ENCODE data around the gene GPR62.
"Not testable (repeated sequence)": the region's sequence is repeated elsewhere in the genome, so short reads cannot be mapped to it uniquely, and the experiment has no call there.

Gene GPR62, protein sequence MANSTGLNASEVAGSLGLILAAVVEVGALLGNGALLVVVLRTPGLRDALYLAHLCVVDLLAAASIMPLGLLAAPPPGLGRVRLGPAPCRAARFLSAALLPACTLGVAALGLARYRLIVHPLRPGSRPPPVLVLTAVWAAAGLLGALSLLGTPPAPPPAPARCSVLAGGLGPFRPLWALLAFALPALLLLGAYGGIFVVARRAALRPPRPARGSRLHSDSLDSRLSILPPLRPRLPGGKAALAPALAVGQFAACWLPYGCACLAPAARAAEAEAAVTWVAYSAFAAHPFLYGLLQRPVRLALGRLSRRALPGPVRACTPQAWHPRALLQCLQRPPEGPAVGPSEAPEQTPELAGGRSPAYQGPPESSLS

DNA sequence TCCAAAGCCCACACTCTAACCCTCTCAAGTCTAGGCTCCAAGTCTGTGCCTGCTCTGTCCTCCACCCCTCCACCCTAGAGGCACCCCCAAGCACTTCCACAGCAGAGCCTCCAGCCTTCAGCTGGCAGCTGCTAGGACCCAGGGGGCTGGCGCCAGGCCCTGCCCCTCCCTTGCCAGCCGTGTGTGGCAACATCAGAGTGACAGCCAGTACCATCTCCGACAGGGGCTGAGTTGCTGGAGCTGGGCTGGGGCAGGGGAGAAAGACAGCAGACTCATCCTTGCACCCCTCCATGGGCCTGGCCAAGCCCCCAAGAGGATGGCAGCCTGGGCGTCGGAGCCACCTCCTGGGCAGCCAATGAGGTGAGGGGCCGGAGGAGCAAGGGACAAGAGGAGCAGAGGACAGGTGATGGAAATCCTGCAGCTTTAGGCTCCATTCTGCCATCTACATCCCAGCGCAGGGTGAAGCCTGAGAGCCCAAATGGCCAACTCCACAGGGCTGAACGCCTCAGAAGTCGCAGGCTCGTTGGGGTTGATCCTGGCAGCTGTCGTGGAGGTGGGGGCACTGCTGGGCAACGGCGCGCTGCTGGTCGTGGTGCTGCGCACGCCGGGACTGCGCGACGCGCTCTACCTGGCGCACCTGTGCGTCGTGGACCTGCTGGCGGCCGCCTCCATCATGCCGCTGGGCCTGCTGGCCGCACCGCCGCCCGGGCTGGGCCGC lies at the start of gene GPR62:
Gene GPR62 (plus strand): TSS at position 207 of the 718 bp plus-strand sequence. CDS start 272 bp downstream, at position 479.
- DNase-seq (ENCODE audit: low spot score), result peak; percentile 54

DNA sequence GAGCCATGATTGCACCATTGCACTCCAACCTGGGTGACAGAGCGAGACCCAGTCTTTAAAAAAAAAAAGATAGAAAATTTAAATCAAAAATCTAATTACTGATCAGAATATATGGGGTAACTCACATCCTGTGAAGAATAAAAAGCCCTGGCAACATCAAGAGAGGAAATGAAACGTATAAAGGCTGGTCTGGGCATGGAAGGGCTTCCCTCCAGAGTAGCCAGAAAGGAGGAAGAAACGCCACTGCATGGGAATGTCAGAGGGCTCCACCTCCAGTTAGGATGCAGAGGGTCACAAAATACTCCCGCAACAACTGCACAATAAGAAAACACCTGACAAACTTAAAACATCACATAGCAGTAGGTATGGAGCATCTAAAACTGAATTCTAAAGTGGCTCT lies 47.2 kb upstream of the GPR62 start:
- DNase-seq (ENCODE audit: low spot score), result no peak

DNA sequence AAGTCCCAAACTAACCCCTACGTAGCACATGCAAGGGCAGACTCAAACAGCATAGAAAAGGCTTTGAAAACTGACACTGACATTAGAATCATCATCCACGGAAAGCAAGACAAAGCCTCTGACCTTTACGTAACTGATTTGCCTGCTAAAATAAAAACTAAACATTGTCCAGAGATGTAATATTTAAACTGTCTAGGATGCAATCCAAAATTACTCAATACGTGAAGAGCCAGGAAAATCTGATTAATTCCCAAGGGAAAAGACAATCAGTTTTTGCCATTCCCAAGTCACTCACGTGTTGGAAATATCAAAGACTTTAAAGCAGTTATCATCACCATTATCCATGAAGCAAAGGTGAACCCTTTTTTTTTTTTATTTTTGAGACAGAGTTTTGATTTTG lies 38.8 kb upstream of the GPR62 start:
- DNase-seq (ENCODE audit: low spot score), result no peak

DNA sequence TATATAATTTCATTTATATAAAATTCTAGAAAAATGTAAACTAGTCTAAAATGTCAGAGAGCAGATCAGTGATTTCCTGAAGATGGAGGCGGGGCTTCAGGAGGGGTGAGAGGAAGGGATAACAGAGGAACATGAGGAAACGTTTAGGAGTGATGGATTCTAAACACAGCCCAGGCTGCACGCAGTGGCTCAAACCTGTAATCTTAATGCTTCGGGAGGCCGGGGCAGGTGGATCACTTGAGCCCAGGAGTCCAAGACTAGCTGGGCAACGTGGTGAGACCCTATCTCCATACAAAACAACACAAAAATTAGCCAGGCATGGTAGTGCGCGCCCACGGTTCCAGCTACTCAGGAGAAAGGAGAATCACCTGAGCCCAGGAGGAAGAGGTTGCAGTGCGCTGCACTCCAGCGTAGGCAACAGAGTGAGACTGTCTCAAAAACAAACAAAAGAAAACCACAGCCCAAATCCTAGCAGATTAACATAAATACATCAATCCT lies 34.1 kb upstream of the GPR62 start:
- no peak for DNase-seq (ENCODE audit: low spot score)

DNA sequence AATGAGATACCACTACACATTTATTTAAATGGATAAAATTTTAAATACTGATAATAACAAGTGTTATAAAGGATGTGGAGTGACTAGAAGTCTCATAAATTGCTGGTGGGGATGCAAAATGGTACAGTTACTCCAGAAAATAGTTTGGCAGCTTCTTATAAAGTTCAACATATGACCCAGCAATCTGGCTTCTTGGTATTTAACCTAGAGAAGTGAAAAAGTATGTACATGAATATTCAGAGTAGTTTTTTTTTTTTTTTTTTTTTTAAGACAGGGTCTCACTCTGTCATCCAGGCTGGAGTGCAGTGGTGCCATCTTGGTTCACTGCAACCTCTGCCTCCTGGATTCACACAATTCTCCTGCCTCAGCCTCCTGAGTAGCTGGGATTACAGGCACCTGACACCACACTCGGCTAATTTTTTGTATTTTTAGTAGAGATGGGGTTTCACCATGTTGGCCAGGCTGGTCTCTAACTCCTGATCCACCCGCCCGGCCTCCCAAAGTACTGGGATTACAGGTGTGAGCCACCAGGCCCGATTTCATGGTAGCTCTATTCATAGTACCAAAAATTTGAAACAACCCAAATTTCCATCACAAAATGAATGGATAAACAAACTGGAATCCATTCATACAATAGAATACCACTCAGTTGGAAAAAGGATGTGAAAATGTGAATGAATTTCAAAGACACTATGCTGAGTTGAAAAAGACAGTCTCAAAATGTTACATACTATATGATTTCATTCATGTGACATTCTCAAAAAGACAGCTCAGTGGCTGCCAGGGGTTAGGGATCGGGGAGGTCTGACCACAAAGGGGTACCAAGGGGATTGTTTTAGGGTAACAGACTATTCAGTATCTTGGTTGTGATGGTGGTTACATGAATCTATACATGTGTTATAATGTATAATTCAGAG lies 27.9 kb upstream of the GPR62 start:
- no peak for DNase-seq (ENCODE audit: low spot score)

DNA sequence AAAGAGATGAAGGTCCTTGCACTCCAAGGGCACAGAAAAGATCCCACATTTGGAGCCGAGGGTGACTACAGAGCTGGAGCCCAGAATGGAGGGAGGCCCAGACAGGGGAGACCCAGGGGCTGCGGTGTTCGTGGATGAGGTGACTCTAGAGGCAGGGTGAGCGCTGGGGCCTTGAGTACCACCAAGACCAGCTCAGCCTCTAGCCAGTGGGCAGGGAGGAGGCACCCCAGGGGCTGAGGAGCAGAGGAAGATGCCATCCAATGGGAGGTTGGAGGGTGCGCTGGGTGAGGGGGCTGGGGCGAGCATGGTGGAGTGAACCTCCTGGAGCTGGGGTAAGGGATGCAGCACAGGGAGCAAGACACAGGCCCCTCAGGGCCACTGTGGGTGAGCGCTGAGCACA lies 26.7 kb upstream of the GPR62 start:
- peak; percentile 21 for DNase-seq (ENCODE audit: low spot score)

DNA sequence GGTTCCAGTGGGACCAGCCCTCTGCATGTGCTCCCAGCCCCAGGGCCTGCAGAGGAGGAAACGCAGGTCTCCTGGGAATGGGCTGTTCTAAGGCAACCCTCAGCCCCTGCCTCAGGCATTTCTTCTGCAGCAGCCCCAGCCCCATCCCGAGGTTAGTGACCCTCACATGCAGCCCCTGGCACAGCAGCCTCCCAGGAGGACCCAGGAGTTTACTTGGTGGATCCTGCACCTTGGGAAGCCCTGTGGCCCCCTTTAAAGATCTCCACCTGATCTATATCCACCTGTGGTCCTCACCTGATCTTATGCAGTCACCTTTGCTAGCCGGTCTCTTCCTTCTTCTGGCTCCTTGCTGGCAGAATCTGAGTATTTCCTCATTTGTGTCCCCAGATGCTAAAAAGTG lies 26.2 kb upstream of the GPR62 start:
- not testable (repeated sequence) for DNase-seq (ENCODE audit: low spot score)

DNA sequence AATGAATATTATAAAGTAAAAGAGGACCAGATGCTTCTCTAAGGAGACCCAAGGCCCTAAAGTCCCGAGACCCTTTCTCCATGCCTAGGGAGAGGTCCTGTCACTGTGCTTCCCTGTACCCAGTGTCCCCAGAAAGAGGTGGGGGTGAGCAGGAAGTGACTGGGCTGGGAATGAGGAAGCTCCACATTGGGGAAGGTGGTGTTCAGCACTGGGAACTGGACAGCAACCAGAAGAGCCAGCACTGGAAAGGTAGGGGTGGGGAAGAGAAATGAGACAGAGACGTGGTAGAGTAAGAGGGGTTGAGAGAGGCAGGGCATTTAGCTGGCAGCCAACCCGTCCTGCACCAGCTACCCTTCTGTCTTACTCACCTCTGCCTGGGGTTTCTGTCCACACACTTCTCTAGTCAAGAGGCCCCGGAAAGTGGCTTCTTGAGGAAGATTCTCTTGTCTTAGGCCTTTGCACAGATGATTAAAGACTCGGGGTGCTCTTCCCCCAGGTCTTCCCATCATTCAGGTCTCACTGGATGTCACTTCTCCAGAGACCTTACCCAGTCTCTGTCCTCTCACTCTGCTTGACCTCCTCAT lies 25.7 kb upstream of the GPR62 start:
- DNase-seq (ENCODE audit: low spot score), result peak; percentile 29

DNA sequence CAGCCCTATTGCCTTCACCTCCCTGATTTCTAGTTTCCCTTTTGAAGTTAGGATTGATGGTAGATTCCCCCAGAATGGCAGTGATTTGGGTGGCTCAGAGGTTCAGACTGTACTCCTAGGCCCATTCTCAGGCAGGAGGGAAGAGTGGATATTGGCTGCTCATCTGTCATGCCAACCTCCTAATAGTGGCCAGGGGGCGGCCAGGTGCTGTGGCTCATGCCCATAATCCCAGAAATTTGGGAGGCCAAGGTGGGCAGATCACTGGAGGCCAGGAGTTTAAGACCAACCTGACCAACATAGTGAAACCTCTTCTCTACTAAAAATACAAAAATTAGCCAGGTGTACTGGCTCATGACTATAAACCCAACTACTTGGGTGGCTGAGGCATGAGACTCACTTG lies 24.7 kb upstream of the GPR62 start:
- DNase-seq (ENCODE audit: low spot score), result no peak

DNA sequence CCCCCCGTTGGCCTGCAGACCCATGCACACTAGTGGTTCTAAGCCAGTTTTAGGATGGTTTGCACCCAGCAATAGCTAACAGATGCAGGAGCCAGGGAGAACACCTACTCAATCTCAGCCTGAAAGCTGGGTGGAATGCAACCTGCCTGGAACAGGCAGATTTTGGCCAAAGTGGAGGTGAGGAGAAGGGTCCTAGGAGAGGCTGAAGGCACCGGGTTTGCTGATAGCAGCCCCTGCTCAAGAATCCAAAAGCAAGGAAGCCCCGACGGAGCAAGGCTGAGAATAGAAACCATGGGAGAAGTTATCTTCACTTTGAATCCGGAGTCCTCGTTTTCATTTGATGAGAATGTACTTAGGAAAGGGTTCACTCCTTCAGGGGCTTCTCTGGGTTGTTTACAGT lies 23.4 kb upstream of the GPR62 start:
- no peak for DNase-seq (ENCODE audit: low spot score)

DNA sequence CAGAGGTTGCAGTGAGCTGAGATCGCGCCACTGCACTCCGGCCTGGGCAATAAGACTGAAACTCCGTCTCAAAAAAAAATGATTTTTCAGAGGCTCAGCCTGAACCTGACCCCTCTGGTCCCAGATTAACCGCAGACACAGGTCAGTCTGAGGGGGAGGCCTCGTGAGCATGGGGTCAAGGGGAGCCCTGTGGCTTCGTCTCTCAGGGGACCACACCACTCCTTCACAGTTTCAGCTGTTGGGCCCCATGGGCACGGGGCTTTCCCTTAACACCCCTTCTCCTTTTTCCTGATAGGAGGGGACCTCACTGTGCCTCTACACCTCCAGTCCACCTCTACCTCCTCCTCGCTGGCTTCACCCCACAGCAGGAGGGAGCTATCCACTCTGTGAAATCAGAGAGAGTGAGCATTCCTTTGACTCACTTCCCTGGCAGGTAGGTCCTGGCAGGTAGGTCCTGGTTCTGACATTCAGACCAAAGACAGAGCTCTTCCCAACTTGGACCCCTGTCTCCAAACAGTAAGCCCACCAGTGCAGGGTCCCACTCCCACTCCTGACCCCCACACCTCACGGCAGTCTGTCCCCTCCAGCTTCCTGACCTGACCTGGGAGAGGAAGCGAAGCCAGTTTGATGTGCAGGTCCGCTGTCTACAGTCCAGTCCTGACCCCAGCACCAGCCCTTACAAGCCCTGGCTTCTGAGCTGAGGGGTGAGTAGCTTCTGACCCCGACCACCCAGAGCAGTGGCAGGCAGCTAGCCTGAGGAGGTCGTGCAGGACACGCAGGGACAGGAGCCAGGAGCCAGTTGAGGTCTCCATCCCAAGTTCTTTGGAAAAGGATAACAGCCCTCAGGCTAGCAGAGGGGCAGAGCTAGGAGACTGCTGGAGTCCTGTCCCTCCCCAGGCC lies 22.5 kb upstream of the GPR62 start:
- no peak for DNase-seq (ENCODE audit: low spot score)

DNA sequence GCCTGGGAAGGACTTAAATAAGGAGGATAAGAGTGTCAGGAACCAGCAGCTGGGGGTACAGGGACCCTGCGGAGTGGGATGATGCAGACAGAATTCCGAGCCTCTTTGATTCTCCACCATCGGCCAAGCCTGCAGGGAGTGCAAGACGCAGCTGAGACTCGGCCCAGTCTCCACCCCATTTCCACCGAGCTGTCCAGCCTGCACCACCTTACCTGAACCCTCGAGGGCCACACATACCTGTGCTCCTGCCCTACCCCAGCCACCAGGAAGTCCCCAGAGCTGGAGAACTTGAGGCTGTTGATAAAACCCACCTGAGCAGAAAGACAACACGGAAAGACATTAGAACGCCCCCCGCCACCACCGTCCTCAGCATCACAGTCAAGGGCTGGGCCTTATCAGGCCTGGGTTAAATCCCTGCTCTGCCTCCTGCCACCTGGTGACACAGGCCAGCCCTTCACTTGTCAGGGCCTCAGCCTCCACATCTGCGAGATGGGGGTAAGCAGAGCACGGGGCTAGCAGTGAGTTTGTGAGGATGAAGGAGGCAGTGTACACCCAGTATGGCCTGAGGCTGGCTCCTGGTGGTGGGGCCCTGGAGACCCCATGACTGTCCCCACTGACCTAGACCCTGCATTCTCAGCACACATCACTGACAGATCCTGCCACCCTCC lies 21.6 kb upstream of the GPR62 start:
- peak; percentile 18 for DNase-seq (ENCODE audit: low spot score)

DNA sequence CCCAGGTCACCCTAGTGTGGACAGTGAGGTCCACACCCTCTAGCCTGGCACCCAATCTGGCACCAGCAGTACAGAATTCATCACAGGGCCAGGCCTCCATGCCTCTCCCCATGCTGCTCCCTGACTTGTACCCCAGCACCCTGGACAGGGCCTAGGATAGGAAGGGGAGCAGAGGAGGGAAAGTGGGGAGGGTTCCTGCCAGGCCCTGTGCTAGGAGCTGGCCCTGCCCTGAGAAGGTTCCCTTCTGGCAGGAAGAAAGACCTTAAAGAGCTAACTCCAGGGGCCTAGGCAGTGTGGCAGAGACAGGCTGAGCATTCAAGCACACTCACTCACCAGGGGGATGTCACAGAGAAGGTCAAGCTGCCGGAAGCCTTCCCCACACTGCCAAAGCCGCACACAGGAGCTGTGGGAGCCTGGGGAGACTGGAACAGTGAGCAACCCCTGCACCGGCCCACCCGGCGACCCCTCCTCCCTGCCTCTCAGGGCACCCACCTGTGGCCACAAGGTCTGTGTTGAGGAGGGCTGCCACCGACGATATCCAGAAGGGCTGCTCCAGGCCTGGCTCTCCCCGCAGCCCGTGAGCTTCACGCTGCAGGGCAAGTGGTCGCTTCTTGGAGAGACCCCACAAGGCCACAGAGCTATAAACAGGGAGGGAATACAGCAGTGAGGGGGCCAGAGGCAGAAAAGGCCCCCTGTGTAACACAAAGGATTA lies 20.9 kb upstream of the GPR62 start:
- peak; percentile 15 for DNase-seq (ENCODE audit: low spot score)

DNA sequence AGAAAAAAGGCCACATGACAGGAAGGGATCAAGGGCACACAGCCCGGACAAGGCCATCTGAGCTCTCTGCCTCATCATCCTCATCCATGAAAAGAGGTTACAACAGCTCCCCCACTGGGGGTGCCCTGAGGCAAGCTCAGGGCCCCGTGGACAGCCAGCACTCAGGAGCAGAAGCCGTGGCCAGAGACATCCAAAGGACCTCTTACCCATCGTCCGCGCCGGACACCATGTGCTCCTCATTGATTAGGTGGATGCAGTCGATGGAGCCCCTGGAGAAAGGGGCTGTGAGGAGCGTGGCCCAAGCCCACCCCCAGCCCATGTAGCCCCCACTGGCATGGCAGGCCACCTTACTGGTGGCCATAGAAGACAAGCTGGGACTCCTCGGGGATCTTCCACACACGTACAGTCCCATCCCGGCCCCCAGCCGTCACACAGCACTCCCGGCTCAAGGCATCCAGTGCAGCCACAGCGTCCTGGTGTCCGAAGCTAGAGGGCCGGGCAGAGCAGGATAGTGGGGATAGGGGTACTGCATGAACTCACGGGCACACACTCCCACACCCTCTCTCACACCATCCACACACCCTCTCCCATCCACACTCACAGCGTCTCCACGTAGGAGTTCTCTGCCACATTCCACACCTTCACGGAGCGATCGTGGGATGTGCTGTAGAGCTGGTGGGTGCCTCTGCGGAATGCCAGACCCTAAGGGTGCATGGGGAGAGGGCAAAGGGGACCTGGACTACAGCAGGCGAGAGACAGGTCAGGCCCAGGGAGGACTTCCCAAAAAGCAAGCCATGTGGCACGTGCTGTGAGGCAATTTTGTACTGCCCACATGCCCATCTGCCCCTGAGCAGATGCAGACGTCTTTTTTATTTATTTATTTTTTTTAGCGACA lies 19.9 kb upstream of the GPR62 start:
- DNase-seq (ENCODE audit: low spot score), result peak; percentile 24

DNA sequence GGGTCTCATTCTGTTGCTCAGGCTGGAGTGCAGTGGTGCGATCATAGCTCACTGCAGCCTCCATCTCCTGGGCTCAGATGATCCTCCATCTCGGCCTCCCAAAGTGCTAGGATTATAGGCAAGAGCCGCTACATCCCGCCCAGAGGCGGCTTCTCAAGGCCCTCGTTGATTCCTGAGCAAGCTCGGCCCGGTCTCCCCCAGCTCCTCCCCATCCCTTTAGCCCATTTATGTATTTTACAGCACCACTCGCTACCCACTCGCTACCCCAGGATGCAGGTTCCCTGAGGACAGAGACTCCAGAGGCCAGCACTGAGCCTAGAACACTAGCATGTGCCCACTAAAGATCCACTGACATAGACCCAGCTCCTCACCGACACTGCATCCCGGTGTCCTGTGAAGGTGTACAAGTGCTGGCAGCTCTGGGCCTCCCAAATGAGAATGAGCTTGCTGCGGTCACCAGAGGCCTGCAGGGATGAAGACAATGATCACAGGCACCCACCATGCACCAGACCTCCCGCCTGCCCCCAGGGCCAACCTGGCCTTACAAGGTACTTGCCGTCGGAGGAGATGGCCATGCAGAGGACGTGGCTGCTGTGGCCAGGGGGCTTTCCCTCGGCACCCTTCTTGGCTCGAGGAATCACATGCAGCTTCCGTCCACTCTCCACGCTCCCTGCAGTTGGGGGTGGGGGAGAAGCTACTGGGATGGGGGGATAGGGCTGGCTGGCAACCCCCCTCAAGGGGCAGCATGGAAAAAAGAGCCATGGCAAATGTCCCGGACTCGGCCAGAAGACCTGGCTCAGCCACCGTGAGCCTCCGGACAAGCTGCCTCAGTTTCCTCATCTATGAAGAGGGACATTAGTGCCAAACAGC lies 19.1 kb upstream of the GPR62 start:
- DNase-seq (ENCODE audit: low spot score), result no peak

DNA sequence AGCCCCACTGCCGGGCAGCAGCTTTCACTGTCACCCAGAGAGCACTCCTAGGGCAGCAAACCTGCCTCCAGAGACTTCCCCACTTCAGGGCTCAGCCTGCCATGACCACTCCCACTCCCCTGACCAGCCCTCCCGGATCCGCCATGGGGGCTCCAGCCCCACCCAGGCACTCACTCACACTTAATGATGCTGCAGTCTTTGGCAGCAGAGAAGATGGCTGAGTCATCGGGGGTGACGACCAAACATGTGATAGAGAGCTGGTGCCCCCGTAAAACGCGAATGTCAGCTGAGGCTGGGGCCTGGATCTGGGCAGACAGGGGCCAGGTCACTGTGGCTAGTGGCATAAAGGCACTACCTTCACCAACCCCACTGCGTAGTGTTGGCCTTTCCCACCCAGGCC lies 18.2 kb upstream of the GPR62 start:
- no peak for DNase-seq (ENCODE audit: low spot score)

DNA sequence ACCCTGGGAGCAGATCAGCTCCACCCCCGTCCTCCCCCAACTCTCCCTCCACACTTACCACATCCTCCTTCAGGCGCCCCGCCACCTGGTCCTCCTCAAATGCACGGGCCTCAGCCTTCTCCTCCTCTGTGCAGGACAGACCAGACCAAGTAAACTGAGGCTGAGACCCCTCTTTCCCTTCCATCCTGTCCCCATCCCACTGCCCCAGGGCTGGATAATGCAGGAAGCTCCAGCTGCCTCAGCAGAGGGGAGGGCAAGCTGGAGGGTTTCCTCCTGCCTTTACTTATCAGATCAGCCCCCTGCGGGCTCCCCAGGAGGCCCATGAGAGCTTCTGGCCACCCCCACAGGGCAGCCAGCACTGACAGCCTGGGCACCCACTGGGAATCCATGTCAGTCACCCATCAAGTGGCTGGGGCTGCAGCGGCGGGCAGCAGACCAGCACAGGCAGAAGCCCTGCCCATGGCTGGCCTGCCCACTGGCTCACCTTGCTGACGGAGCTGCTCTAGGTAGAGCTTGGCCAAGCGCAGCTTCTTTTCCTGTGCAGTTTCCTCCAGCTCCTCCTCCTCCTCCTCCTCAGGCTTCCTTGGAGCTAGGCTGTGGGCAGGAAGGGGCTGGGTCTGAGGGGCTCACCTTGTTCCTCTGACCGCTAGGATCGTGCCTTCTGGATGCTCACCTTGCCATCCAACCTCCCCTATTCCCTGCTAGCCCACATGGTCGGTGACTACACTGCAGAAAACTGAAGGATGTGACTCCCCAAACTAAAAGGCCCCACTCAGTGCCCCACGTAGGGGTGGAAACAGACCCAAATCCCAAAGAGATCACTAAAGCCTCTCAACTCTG lies 17.4 kb upstream of the GPR62 start:
- DNase-seq (ENCODE audit: low spot score), result no peak
